DMS53 (cell line): ENCODE results near the gene TCF7L1.

Source experiments
- DNase-seq: peaks from one replicate; lab custom pipeline; 2025; lab: John Stamatoyannopoulos, UW

The TCF7L1 gene

DNA sequence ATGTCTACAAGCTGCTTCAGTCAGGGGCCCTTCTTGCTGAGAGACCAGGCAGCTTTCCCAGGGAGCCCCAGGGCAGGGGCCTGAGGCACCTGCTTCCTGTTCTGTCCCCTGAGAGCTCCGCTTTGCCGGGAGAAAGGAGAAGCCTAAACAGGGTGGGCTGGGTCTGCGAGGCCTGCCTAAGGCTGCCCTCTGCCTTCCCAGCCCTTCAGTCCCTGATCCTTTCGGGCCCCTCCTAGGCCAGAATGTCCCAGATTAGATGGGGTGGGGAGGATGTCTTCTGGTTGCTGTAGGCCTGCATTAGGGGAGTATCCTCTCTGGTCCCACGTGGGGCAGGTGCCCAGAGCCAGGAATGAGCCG is 122.2 kb downstream of the TCF7L1 start:
- DNase-seq: no peak

DNA sequence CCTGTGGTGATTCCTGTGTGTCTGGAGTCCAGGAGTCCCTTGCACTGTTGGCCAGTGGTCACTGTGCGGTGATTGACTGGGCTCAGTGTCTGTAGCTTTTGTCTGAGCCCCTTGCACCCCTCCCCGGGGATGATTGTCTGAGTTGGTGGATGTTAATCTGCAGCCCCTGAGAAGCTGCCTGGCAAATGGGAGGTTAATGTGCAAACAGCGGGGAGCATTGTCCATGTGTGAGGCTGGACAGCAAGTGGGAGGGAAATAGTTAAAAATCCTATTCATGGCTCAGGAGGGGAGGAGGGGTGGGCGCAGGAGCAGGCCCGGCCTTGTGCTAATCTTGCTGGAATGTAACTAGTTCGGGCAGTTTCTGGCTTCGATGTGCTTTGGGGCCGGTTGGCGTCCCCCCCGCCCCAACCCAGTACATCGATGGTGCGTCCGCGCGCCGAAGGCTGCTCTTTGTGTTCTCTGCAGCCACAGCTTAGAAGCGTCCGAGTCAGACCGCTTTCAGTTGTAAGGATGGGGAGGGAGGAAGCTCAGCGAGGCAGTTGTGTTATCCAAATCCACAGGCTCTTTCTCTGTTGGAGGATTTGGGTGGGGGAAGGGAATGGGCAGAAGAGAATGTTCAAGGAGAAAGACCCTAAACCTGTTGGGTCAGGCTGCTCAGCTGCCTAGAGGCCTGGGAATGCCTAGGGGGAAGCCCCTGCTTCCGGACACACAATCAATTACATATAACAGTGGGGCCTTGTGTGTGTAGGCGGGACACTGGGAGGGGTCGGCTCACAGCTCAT is 122.8 kb downstream of the TCF7L1 start:
- no peak for DNase-seq

DNA sequence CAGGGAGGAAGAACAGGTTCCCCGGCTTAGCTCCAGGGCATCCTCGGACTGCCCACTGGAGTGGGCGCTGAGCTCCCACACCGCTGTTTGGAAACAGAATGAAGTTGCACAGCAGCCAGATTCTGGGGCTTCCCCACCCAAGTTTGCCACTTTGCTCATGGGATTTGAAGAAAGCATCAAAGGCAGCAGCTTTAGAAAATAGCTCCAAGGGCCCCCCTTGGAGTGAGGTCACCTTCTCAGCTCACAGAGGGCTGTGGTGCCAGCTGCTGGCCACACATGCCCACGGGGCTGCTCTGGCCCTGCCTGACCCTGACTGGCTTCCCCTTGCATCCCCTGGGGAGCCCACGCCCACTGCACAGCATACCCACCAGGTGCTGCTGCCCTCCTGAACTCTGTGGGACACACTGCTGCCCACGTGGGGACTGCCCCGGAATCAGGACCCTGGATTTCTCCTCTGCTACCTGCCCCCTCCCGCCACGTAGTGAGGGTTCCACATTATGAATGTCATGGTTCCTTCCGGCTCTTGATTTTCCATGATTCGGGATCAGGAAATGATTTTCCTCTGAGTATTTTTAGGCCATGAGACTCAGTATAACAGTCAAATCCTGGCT is 124.3 kb downstream of the TCF7L1 start:
- DNase-seq: no peak

DNA sequence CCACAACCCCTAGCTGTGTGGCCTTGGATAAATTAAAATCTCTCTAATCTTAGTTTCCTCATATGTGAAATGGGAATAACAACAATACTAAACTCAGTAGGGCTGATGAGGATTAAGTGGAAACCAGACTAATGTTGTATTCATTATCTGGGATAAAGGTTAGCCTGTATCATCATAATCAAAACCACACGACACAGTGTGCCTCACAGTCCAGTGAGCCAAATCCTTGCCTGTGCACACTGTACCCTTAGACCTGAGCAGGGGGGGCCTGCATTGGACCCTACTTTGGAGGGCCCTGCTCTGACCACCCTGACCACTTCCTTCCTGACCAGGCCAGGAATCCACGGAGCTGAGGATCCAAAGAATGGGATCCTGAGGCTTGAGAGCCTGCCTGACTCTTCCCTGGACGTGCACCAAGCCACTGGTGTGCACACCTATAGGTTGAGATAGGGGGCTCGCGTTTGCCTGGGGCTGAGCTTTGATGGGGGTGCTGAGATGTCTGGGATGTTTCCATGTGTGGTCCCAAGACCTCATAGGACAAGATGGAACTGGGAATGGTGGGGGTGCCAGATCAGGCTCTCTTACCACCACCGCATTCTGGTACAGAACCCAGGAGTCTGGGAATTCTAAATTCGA is 124.9 kb downstream of the TCF7L1 start:
- no peak for DNase-seq

DNA sequence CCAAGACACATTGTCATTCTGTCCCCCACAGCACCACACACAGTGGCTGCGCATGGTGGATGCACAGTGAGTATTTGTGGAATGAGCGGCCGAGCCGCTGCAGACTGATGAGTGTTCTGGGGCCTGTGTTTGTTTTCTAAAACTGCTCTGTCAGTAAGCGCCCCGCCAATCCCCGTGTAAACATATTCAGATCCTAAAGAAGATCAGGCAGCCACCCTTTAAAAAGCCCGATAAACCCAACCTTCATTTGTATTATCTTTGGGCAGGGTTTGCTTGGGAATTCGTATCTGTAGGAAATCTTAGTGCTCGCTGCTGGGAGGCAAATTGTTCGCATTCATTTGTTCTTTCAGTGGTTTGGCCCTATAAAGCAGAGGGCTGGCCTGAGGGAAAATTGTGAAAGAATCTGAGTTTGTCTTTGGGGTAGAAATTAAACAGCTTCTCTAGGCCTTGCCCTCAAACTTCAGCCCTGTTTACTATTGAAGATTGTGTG is 126.0 kb downstream of the TCF7L1 start:
- no peak for DNase-seq

DNA sequence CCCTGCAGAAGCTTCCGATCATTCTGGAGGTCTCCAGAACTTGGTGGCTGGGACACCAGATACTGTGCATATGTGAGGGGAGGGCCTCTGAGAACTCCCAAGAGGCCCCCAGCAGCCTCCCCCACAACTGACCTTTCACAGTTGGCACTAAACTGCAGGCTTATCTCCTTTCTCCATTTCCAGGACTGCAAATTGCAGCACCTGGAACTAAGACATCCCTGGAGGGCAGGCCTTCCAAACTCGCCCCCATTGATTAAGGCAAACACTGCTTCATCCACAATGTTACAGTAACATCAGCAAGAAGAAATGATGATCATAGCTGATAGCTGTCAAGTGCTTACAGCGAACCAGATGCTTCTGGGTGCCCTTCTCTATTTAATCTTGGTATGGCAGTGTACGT is 126.7 kb downstream of the TCF7L1 start:
- DNase-seq: no peak

DNA sequence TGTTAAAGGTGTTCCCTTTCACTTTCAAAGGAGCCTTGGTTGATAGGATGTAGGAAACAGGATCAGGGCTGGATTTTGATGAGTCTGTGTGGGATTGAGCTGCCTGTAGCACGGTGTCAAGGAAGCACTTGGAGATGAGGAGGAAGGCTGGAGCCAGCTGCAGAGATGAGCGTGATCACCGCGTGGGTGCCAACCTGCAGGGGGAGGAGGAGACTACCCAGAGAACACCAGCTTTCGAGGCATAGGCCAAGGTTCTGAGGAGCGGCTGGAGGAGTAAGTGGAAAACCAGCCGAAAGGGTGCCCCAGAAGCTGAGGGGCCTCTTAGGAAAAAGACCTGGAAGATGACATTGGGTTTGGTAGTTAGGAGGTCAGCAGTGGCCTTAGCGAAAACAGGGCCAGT is 130.4 kb downstream of the TCF7L1 start:
- DNase-seq: no peak

DNA sequence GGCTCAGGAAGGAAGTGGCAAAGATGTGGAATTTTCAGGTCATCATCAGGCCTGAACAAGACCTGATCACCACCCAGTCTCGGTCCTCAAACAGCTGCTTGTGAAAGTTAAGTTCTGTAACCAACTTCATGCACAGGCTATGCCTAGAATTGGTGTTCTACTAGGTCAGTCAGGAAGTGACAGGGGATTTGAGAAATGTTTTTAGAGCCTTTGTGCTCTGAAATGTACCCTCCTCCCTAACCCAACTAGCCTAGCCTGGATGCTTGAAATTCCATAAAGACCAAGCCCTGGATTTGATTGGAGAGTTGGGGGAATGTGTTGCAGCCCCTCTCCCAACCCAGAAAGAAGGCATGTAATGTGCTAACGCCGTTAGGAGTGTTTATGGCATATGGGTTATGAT is 131.3 kb downstream of the TCF7L1 start:
- DNase-seq: no peak

DNA sequence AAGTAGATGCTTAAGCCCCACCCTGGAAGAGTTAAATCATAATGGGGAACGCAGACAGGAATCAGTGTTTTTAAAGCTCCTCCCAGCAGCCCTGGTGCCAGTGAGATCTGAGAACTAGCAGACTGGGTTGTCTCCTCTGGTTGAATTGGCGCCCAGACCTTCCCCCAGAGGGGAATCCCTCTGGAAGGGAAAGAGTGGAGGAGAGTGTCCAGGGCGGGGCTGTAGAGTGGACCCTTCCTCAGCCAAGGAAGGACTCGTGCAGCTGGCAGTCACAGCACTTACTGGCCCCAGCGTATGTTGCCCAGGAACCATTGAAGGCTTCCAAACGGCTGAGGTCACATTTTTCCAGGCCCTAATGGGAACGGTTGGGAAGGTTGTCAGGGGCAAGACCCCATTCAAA is 132.1 kb downstream of the TCF7L1 start:
- DNase-seq: no peak

DNA sequence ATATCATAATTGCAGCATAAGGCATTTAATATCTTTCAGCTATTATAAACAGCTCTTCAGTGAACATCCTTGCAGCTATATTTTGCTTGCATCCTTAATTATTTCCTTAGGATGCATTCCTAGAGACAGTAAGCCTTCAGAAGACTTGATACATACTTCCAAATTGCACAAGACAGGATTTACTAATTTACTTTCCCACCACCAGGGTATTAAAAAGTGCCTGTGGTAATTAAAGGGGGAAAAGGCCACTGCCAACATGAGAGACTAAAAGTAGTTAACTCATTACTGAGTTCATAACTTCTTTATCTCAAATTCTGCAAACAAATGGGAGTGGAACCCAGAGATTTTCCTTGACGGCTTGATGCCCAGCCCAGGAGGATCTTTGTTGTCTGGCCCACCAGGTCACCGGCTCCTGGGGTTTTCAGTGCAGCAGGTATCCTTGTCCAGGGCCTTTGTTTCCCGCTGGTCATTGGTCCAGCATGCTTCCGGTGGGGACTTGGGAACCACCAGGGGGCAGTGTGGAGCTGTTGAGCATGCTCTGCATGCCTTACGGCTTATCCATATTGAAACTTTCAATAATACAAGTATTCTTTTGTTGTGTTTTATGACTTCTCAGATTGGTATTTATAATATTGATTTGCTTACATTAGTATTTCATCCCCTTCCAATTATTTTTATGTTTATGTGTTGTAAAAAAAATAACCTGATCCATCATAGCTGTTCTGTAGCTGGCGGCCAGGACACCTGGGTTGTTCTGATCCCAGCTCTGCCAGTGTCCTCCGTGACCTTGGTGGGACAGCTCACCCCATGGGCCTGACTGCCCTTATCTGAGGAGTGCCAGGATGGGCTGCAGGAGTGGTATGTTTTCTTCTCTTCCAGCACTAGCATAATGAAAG is 133.2 kb downstream of the TCF7L1 start:
- DNase-seq: peak; percentile 86

DNA sequence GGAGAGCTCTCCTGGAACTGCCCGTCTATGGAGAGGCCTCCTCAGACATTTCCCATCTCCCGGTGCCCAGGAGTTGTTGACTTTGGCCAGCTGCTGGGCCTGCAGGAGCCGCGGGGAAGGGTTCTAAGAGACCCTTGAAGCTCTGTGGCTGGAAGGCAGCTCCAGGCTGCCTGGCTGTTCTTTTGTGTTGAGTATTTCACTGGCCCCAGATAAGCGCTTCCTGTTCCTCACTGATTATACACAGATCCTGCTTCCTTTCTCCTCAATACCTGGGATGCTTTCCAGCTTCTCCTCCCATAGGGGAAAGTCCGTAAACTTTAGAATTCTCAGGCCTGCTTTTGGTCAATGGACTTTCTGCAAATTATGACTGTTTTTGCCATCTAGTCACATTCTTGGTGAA is 136.8 kb downstream of the TCF7L1 start:
- peak; percentile 17 for DNase-seq

DNA sequence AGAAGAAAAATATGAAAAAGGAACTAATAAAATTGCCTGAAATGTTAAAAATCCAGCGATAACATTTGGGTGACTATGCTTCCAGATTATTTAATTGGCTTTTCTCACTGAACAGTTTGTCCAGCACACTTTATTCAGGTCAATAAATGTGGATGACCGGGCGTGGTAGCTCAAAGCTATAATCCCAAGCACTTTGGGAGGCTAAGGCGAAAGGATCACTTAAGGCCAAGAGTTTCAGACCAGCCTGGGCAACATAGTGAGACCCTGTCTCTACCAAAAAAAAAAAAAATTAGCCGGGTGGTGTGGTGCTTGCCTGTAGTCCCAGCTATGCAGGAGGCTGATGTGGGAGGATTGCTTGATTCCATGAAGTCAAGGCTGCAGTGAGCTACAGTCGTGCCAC is 139.2 kb downstream of the TCF7L1 start:
- no peak for DNase-seq

DNA sequence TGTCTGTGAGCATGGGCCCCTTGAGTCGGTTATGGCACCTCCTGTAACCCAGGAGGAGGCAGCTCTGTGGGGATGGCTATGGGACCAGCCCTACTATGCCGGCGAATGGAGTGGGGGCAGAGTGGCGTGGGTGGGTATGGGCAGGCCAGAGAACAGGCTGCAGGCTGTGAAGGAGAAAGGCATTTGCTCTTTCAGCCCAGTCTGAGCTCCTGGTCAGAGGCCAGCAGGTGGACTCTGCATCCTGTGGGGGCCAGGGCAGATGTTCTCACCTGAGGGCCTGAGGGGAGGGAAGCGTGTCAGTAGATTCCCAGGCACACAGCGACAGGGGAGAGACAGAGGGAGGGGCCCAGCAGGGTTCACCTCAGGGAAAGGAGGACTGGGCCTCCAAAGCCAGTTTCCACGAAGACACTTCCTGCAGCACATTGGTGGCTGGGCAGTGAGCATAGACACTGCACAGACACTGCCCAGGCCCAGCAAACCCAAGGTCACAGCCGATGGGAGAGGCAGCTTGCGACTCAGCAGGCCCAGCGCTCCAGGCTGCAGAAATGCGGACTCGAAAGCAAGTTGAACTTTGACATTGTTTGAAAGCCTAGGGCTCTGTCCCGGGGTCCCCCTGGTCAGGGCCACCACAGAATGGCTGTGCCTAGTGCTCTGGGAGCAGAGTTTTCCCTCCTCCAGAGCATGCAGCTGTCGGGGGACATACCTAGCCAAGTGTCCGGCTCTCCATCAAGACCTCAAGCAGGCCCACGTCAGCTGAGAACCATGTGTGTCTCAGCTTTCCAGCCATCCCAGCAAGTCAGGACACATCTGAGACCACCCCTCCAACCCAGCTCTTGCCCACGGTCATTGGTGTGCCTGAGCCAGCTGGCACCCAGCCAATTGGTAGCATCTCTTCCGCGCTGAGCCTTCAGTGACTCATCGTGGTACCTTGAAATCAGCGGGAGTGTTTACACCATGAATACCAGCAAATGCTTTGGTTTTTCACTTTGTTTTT is 140.8 kb downstream of the TCF7L1 start:
- DNase-seq: peak; percentile 78

DNA sequence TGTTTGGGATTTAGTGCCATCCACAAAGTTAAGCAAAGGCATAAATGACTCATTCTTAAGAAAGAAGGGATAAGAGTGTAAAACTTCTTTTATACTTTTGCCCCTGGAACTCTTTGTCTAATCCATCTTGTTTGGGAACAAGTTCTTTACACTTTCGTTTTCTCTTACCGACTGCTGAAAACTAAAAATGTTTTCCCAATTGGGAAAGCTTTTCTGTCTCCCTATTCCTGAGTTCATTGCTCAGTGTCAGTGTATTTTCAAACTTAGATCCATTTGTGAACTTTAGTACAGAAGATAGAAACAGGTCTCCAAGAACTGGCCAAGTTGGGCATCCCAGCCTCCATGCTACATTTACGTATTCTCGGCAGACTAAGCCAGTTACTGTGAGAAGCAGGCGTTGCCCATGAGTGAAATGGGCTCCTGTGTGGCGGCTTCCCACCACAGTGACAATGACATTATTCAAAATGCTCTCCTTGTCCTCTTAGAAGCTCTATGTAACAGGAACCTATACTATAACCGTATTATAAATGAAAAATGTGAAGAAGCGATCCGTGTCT is 142.9 kb downstream of the TCF7L1 start:
- DNase-seq: no peak

DNA sequence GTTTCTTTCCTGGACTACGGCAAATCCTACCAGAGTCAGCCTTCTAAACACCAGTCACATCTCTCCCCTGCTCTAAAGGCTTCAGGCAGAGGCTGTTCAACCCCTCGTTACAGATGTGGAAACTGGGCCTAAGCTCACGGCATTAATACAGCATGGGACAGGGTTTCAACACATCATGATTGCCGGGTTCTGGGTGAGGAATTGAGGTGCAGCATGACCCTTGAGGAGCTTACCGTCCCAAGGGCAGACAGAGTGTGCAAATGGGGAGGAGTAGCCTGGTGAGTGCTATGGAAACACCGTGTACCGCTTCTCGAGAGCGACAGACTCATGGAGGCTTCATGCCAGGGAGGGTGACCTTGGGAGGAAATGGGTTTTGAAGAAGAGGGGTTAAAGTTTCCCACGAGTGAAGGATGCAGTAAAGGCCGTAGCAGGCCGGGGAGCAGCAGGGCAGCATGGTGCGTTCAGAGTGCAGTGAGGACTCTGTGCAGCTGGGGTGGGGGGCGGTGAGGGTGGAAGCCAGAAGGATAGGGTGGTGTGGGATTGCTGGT is 143.5 kb downstream of the TCF7L1 start:
- no peak for DNase-seq

DNA sequence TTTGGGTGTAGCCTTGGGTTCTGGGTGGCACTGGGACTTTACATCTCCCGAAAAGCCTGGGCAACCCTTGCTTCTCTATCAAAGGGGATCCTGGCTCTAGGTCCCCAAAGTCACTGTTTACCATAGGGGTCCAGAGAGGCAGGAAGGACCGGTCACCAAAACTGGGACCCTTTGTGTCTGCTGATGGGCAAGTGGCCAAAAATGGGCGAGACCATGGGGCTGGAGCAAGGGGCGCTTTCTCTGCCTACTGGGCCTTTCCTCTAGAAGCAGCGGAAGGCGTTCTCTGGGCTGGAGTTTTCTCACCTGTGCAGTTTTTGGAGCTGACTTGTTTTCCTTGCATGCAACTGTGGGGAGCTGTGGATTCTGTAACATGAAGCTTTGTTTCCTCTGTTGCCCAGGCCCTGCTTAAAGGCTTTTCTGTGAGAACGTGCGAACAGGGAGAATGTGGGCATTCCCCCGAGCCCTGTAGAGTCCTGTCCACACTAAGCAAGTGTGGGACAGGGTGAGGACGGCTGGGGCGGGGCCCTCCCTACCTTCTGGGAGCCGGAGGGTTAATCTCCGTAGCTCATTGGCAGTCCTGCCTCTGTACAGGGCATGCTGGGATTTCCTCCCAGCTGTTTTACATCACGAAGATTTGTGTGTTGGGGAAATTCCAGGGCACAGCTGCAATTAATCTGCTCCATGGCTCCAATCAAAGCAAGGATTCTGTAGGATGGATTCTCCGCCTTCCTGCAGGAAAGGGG is 144.4 kb downstream of the TCF7L1 start:
- DNase-seq: no peak

DNA sequence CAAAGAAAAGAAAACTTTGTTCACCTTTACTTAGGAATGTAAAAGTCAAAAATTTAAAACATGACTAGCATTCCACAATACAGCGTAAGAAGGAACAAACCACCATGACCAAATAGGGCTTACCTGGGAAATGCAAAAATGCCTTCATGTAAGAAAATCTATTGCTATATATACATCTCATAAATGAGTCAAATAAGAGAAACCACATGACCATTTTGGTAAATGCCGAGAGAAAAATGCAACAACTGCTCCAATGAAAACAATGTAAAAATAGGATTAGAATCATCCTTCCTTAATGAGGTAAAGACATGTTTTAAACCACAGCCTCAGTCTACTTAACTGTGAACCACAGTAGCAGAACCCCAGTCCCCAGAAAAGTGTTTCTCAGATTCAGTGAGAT is 145.2 kb downstream of the TCF7L1 start:
- DNase-seq: no peak

DNA sequence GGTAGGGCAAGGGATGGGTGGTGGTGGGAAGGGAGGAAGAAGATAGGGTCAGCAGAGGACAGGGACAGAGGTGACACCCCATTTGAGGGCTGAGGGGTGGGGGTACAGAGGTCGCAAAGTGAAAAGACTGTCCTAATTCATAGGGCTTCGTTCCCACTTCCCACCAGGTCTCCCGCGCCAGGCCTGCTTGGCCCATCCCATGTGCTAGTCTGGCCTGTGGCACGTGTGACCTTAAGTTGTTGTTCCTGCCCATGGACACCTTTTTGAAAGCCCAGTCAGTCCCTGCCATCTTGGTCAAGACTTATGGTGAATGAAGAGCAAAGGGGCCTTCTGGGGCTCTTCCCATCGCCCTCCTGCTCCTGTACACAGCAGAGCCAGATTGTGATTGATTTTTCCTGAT is 148.4 kb downstream of the TCF7L1 start:
- DNase-seq: no peak

DNA sequence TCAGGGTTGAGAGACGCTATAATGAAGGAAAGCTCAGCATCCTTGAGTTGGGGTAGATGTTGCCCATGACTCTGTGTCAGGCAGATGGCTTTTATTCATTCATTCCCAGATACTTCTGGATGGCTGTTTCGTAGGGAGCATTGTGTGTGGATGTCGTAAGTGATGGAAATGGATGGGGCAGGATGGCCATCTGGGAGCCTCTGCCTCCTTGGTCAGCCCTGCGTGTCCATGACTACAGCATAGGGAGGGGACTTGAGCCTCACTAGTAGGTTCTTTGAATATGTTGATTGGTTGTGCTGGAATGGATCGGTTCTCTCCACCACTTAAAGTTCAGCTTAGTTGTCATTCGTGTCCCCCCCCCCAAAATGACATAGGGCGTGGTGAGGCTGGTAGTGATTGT is 149.7 kb downstream of the TCF7L1 start:
- no peak for DNase-seq

DNA sequence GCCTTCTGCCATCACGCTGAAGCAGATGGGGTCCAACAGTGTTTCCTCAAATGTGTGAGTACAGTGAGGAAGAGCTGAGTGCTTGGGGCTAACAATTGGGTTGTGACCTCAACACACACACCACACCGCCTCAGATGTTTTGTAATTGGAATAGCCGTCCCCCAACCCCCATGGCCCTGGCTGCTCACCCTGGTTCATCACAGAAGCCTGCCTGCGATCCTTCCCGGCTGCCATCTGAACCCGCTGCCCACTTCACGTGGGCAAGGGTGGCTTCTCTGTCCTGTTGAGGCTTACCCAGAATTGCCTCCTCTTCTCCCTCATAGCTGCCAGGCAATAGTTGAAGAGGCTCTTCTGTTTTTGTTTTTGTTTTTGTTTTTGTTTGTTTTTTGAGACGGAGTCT is 150.4 kb downstream of the TCF7L1 start:
- DNase-seq: no peak
